Measurements from ENCODE around the gene SCEL. TPM values are rescaled to one million over a fixed set of nuclear protein-coding genes. Genes with fewer than 3 reads are reported as not detected.

SCEL gene
- 47.2 and 60.5 TPM in 2 replicates for total RNA-seq

DNA sequence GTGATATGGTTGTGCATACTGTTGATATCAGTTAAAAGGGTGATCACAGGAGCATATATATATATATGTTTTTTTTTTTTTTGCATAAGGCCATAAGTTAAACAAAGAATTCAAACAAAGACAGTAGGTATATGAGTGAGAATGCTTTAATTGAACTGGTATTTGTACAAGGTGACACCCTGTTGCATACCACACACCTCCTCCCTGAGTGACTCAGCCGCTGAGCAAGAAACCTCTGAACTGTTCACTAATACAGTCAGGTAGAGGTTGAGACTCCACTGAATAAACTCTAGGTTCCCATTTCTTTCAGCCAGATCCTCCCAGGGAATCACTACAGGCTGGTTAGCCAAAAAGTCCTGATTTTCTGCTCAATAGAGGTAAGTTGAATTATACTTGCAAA, at the start of gene SCEL:
Gene SCEL (plus strand): TSS at position 259 of the 400 bp plus-strand sequence. CDS start 20,170 bp downstream, outside the sequence.

Other genes with a start within 250 kb of the SCEL start
- gene MYCBP2, start 208.6 kb upstream of the SCEL start, total RNA-seq, result 68.4 and 122 TPM in 2 replicates
- gene SLAIN1, start 162.0 kb downstream of the SCEL start, total RNA-seq, result 0.28 and 0.34 TPM in 2 replicates

All from nasal cavity respiratory epithelium epithelial cell of viscerocranial mucosa (primary cell).